B cell (primary cell): ENCODE results near the gene UNC79. TPM values are rescaled to one million over a fixed set of nuclear protein-coding genes. Genes with fewer than 3 reads are reported as not detected.

Source experiments
- ATAC-seq: fragments of 200-7000 bp; cut with Tn5 transposase; one replicate; pipeline ENCODE4 v1.10.0; 2021; ENCODE audit warnings: low read depth, mild to moderate bottlenecking, moderate number of reproducible peaks, moderate library complexity
- CTCF ChIA-PET: fragments of 350-600 bp; sonication (Branson Sonifier 250); formaldehyde crosslinking; loops from one replicate; lab custom pipeline; 2021; ENCODE audit warnings: antibody characterized with exemption, inconsistent platforms; lab: Charles Lee
- POLR2A ChIA-PET: fragments of 350-600 bp; sonication (Branson Sonifier 250); formaldehyde crosslinking; loops from one replicate; lab custom pipeline; 2021; ENCODE audit warnings: antibody characterized with exemption; lab: Charles Lee
- DNase-seq: peaks from one replicate; pipeline ENCODE4 v3.0.0; 2013
- H2AFZ ChIP-seq: 2 replicates; pipeline ENCODE4 v1.6.1; 2012; ENCODE audit warnings: mild to moderate bottlenecking, low read depth, low read length; ENCODE audit not compliant: insufficient read depth, poor library complexity, severe bottlenecking
- H3K27ac ChIP-seq, 2 donors: 1 replicate in 1 of 2; 2 replicates in 1 of 2; pipeline ENCODE4 v1.5.1; 2012 to 2013; ENCODE audit warnings: low read length in 2 of 2, mild to moderate bottlenecking in 2 of 2, moderate library complexity in 1 of 2
- H3K27me3 ChIP-seq, 4 experiments: fragments of 200-600 bp in 1 of 4; sonication (generic) in 1 of 4; replicated peaks in 1 of 4; 1 replicate in 2 of 4; 2 replicates in 2 of 4; pipeline versions ENCODE4 v1.6.1 to v1.7.0; 2013 to 2016; ENCODE audit warnings: low read length in 3 of 4, mild to moderate bottlenecking in 2 of 4, mixed read lengths in 1 of 4, moderate library complexity in 1 of 4; ENCODE audit not compliant: insufficient read depth in 4 of 4, control insufficient read depth in 3 of 4; ENCODE audit errors: control extremely low read depth in 1 of 4
- H3K36me3 ChIP-seq, 2 experiments: replicated peaks in 1 of 2; 1 replicate in 1 of 2; 2 replicates in 1 of 2; pipeline versions ENCODE4 v1.6.1 to v1.7.1; 2013; ENCODE audit warnings: low read length in 1 of 2; ENCODE audit not compliant: insufficient read depth in 2 of 2, control insufficient read depth in 1 of 2; ENCODE audit errors: control extremely low read depth in 1 of 2, extremely low read depth in 1 of 2
- H3K4me1 ChIP-seq, 2 donors: fragments of 200-600 bp in 1 of 2; sonication (generic) in 1 of 2; 1 replicate in 1 of 2; 2 replicates in 1 of 2; pipeline versions ENCODE4 v1.5.1 to v1.6.1; 2013 to 2017; ENCODE audit warnings: low read length in 2 of 2; ENCODE audit not compliant: control insufficient read depth in 2 of 2, insufficient read depth in 2 of 2
- H3K4me2 ChIP-seq: replicated peaks from 2 replicates; pipeline ENCODE3; 2012; ENCODE audit warnings: mild to moderate bottlenecking, low read depth, low read length; ENCODE audit not compliant: poor library complexity, severe bottlenecking
- H3K4me3 ChIP-seq, 5 experiments: fragments of 200-600 bp in 1 of 5; sonication (generic) in 1 of 5; 1 replicate in 3 of 5; 2 replicates in 2 of 5; pipeline versions ENCODE4 v1.5.1 to v1.7.0; 2011 to 2016; ENCODE audit warnings: low read length in 4 of 5, mild to moderate bottlenecking in 4 of 5, low read depth in 2 of 5, control low read depth in 1 of 5, moderate library complexity in 1 of 5; ENCODE audit not compliant: insufficient read depth in 1 of 5; ENCODE audit errors: control extremely low read depth in 1 of 5, extremely low read depth in 1 of 5
- H3K79me2 ChIP-seq: fragments of 200-600 bp; sonication (generic); one replicate; pipeline ENCODE4 v1.6.0; 2016; ENCODE audit warnings: low read length; ENCODE audit not compliant: control insufficient read depth, insufficient read depth
- H3K9ac ChIP-seq: fragments of 200-600 bp; sonication (generic); 2 replicates; pipeline ENCODE4 v1.6.1; 2017; ENCODE audit warnings: mild to moderate bottlenecking, low read length, moderate library complexity
- H3K9me3 ChIP-seq, 3 donors: one replicate each; pipeline versions ENCODE4 v1.6.1 to v1.7.1; 2013; ENCODE audit warnings: low read length in 2 of 3; ENCODE audit not compliant: control insufficient read depth in 2 of 3, insufficient read depth in 1 of 3; ENCODE audit errors: control extremely low read depth in 1 of 3
- H4K20me1 ChIP-seq: 2 replicates; pipeline ENCODE4 v1.6.0; 2012; ENCODE audit warnings: mild to moderate bottlenecking, low read length; ENCODE audit not compliant: insufficient read depth, control insufficient read depth, poor library complexity, severe bottlenecking
- H3K27ac Mint-ChIP-seq: one replicate; pipeline ENCODE4 v1.8.0; 2021; ENCODE audit warnings: mixed read lengths
- H3K27me3 Mint-ChIP-seq: one replicate; pipeline ENCODE4 v1.8.0; 2021; ENCODE audit warnings: mixed read lengths
- H3K4me1 Mint-ChIP-seq: one replicate; pipeline ENCODE4 v1.8.0; 2021; ENCODE audit warnings: mixed read lengths
- H3K4me3 Mint-ChIP-seq: one replicate; pipeline ENCODE4 v1.8.0; 2021; ENCODE audit warnings: mixed read lengths
- H3K9me3 Mint-ChIP-seq: one replicate; pipeline ENCODE4 v1.8.0; 2022; ENCODE audit warnings: mixed read lengths; ENCODE audit not compliant: insufficient read depth
- CTCF ChIP-seq: fragments of 200-600 bp; IDR thresholded peaks from one replicate; pipeline ENCODE4 v1.8.0; 2022; ENCODE audit warnings: antibody characterized with exemption, mild to moderate bottlenecking
- EZH2 ChIP-seq: IDR thresholded peaks from 2 replicates; pipeline ENCODE4 v1.6.1; 2012; ENCODE audit warnings: borderline replicate concordance, low read depth, mild to moderate bottlenecking, moderate library complexity, low read length; ENCODE audit not compliant: insufficient read depth, poor library complexity, severe bottlenecking
- WGBS: methylation state at CpG from one replicate; pipeline ENCODE4 v1.1.5; 2013; ENCODE audit warnings: missing lambda C conversion rate; ENCODE audit not compliant: insufficient coverage; 5-methylcytosine and 5-hydroxymethylcytosine counted together
- intact Hi-C: fragments of 100-400 bp; cut with micrococcal nuclease; formaldehyde crosslinking; loops from one replicate; pipeline ENCODE4 v1.10.0; 2022
- polyA plus RNA-seq: library from polyadenylated mRNA; depleted of rRNA; stranded (reverse); fragments of >200 nt; gene quantifications from 2 replicates; pipeline ENCODE4 v1.2.3, GENCODE V29; 2012
- total RNA-seq, 2 donors: library from RNA; stranded (reverse); fragments of 120-200 nt in 1 of 2; gene quantifications; 1 replicate in 1 of 2; 2 replicates in 1 of 2; pipeline versions ENCODE4 v1.2.3 to v1.2.4, GENCODE V29; 2013 to 2022

Gene UNC79
- total and polyA plus RNA-seq, 2 donors (not counting 1 experiment from before 2014, with no cell fraction given) = 0.04 to 0.15 TPM

DNA sequence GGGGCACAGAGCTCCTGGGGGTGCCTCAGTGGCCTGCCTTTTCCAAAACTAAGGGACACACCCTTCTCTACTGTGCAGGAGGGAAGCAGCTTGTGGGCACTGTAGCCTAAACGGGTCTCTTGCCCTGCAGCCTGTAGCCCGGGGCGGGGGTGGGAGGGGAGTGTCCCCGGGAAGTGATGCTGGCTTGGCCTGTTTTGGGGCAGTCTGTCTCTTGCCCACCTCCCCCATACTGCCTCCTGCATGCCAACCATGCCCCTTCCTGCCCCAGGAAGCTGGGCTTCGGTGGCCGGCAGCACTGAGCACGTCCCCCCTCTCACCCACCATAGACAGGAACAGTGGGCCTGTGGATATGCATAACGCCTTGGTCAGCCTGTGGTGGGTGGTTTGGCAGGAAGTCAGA, 314.1 kb downstream of the UNC79 start:
- Histone ChIP-seq H3K4me1 (no peaks in the 10 kb centered on the region), H3K4me3 (no peak overlapping the region), H2AFZ (no peak overlapping the region), H4K20me1 (no peaks in the 10 kb centered on the region), H3K9ac (no peak overlapping the region), H3K4me2 (no peak overlapping the region), H3K27me3 (no peaks in the 10 kb centered on the region), H3K36me3 (no peaks in the 10 kb centered on the region), H3K79me2 (no peaks in the 10 kb centered on the region), H3K27ac (no peak overlapping the region), H3K9me3 (peaks cover 0 to 3% (median 0%) of the 10 kb centered on the region in 3 donors)
- DNase-seq (no peak), ATAC-seq (no peak)
- Mint-ChIP-seq H3K27me3 (peaks cover 4% of the 10 kb centered on the region), H3K27ac (no peak overlapping the region), H3K4me3 (no peak overlapping the region), H3K4me1 (no peaks in the 10 kb centered on the region), H3K9me3 (peaks cover 2% of the 10 kb centered on the region)
- ChIA-PET CTCF (no interaction called here), POLR2A (no interaction called here)
- intact Hi-C loops = no loop called here
- TF ChIP-seq CTCF (no peak), EZH2 (no peak)
- 100% methylated on average over 1 of the region's 8 CpGs for WGBS

GRCh38 chr14:93745603-93746273, 315.0 kb downstream of the UNC79 start:
- Mint-ChIP-seq H3K9me3 (peaks cover 2% of the 10 kb centered on the region), H3K27me3 (peaks cover 4% of the 10 kb centered on the region), H3K4me3 (no peak overlapping the region), H3K27ac (no peak overlapping the region), H3K4me1 (no peaks in the 10 kb centered on the region)
- Histone ChIP-seq H3K27ac (no peak overlapping the region), H3K4me2 (no peak overlapping the region), H3K9me3 (peaks cover 0 to 3% (median 0%) of the 10 kb centered on the region in 3 donors), H2AFZ (no peak overlapping the region), H3K27me3 (no peaks in the 10 kb centered on the region), H3K79me2 (no peaks in the 10 kb centered on the region), H3K4me3 (no peak overlapping the region), H3K36me3 (no peaks in the 10 kb centered on the region), H3K4me1 (no peaks in the 10 kb centered on the region), H4K20me1 (no peaks in the 10 kb centered on the region), H3K9ac (no peak overlapping the region)
- ChIA-PET POLR2A (no interaction called here), CTCF (no interaction called here)
- whole genome bisulfite sequencing = 89% methylated on average over 3 of the region's 13 CpGs
- TF ChIP-seq EZH2 (no peak), CTCF (no peak)
- intact Hi-C loops = no loop called here
- DNase-seq (no peak), ATAC-seq (no peak)
